Parathyroid adenoma (tissue), 2 donors: ENCODE results near the gene FUS.
"Not testable (repeated sequence)": the region's sequence is repeated elsewhere in the genome, so short reads cannot be mapped to it uniquely, and the experiment has no call there.

ENCODE experiments used
- H2AFZ ChIP-seq: fragments of 300-600 bp; sonication (generic); one replicate; pipeline ENCODE4 v1.7.0; 2017; ENCODE audit warnings: antibody characterized with exemption, mild to moderate bottlenecking
- H3K27ac ChIP-seq: fragments of 300-600 bp; sonication (generic); one replicate; pipeline ENCODE4 v1.7.0; 2017
- H3K27me3 ChIP-seq: fragments of 300-600 bp; sonication (generic); one replicate; pipeline ENCODE4 v1.7.0; 2017; ENCODE audit warnings: low read length; ENCODE audit not compliant: control insufficient read depth, insufficient read depth
- H3K36me3 ChIP-seq: fragments of 300-600 bp; sonication (generic); one replicate; pipeline ENCODE4 v1.7.0; 2017; ENCODE audit warnings: low read length; ENCODE audit not compliant: control insufficient read depth, insufficient read depth
- H3K4me1 ChIP-seq: fragments of 300-600 bp; sonication (generic); one replicate; pipeline ENCODE4 v1.7.0; 2017; ENCODE audit warnings: control low read depth
- H3K4me2 ChIP-seq: fragments of 300-600 bp; sonication (generic); one replicate; pipeline ENCODE4 v1.7.0; 2017; ENCODE audit warnings: low read length
- H3K4me3 ChIP-seq: fragments of 300-600 bp; sonication (generic); one replicate; pipeline ENCODE4 v1.7.0; 2017; ENCODE audit warnings: low read depth, low read length
- H3K79me2 ChIP-seq: fragments of 300-600 bp; sonication (generic); one replicate; pipeline ENCODE4 v1.7.0; 2017; ENCODE audit warnings: control low read depth
- H3K9ac ChIP-seq: fragments of 300-600 bp; sonication (generic); one replicate; pipeline ENCODE4 v1.7.0; 2017; ENCODE audit warnings: mild to moderate bottlenecking
- H3K9me3 ChIP-seq: fragments of 300-600 bp; sonication (generic); one replicate; pipeline ENCODE4 v1.7.0; 2017; ENCODE audit warnings: low read length; ENCODE audit not compliant: control insufficient read depth
- CTCF ChIP-seq: fragments of 300-600 bp; sonication (generic); IDR thresholded peaks from one replicate; pipeline ENCODE4 v1.7.0; 2017; ENCODE audit warnings: antibody characterized with exemption, mild to moderate bottlenecking
- donor health status: primary hyperparathyroidism.

Gene FUS

GRCh38 chr16:31148281-31148728 is 31.6 kb upstream of the FUS start:
- Histone ChIP-seq H3K9me3 (no peaks in the 10 kb centered on the region), H3K4me2 (peak overlapping the region; percentile 42), H3K79me2 (no peaks in the 10 kb centered on the region), H3K36me3 (no peaks in the 10 kb centered on the region), H3K4me1 (no peaks in the 10 kb centered on the region), H2AFZ (peak overlapping the region; percentile 83), H3K9ac (no peak overlapping the region), H3K27me3 (no peaks in the 10 kb centered on the region), H3K4me3 (no peak overlapping the region), H3K27ac (no peak overlapping the region)
- no peak for TF ChIP-seq CTCF

- Histone ChIP-seq H3K9ac (no peak overlapping the region), H3K9me3 (no peaks in the 10 kb centered on the region), H3K4me2 (no peak overlapping the region), H3K4me1 (no peaks in the 10 kb centered on the region), H3K79me2 (no peaks in the 10 kb centered on the region), H2AFZ (no peak overlapping the region), H3K27me3 (no peaks in the 10 kb centered on the region), H3K4me3 (no peak overlapping the region), H3K36me3 (no peaks in the 10 kb centered on the region), H3K27ac (no peak overlapping the region)
- TF ChIP-seq CTCF: no peak
Measured at GRCh38 chr16:31148896-31149295, 31.0 kb upstream of the FUS start.

GRCh38 chr16:31149332-31149731 is 30.6 kb upstream of the FUS start:
- no peak overlapping the region for H3K4me3 ChIP-seq
- H3K36me3 ChIP-seq: no peaks in the 10 kb centered on the region
- no peak overlapping the region for H3K27ac ChIP-seq
- no peaks in the 10 kb centered on the region for H3K27me3 ChIP-seq
- no peak overlapping the region for H3K9ac ChIP-seq
- H3K4me2 ChIP-seq: no peak overlapping the region
- H3K9me3 ChIP-seq: no peaks in the 10 kb centered on the region
- H3K4me1 ChIP-seq: no peaks in the 10 kb centered on the region
- no peaks in the 10 kb centered on the region for H3K79me2 ChIP-seq
- no peak overlapping the region for H2AFZ ChIP-seq
- no peak for TF ChIP-seq CTCF

DNA sequence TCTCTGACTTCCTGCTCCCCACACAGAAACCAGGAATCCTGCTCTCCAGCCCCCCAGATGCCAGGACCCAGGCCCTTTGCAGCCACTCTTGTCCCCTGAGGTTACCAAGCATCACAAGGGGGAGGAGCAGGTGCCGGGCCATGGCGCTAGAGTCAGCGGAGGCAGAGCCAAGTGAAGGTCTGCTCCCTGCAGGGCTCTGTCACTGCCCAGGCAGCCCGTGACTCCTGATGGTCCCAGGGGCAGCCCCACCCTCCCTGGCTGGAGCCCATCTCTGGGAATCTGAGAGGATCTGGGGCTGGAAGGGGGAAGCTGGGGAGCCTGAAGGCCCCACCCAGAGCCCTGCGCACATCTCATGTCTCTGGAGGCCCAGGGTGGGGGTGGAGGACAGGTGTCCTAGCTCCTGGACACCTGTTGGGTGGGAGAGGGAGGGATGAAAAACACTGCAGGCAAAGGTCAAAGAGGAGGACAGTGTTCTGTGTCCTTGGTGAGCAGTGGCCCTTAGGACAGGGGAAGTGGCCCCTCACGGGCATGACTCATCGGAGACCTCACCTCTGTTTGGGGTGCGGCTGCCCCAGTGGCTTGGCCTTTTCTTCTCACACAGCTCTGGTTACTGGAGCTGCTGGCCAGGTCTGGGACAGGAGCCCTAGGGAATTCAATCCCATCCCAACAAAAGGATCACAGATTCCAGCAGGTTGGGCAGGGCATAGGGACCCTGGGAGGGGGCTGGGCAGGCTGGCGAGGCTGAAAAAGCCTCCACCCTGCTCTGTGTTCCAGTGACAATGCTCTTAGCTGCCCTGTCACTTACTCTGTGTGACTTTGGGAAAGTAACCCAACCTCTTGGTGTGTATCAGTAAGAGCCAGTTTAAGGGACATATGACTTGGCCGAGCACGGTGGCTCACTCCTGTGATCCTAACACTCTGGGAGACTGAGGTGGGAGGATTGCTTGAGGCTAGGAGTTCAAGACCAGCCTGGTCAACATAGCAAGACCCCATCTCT is 29.7 kb upstream of the FUS start, which contains the start of gene PRSS36:
PRSS36 (minus strand) TSS at position 173 of the 997 bp plus-strand sequence; CDS start at position 142, 31 bp downstream.
- H3K79me2 ChIP-seq: no peaks in the 10 kb centered on the region
- no peak within 1 kb of the TSS for H2AFZ ChIP-seq
- H3K9me3 ChIP-seq: no peaks in the 10 kb centered on the region
- no peaks in the 10 kb centered on the region for H3K4me1 ChIP-seq
- H3K4me2 ChIP-seq: no peak within 1 kb of the TSS
- no peak within 1 kb of the TSS for H3K9ac ChIP-seq
- TF ChIP-seq CTCF: no peak
- no peaks in the 10 kb centered on the region for H3K36me3 ChIP-seq
- no peak within 1 kb of the TSS for H3K27ac ChIP-seq
- H3K4me3 ChIP-seq: no peak within 1 kb of the TSS
- no peaks in the 10 kb centered on the region for H3K27me3 ChIP-seq

- not testable (repeated sequence) for H3K9ac ChIP-seq, H3K27me3 ChIP-seq, H3K36me3 ChIP-seq, H3K27ac ChIP-seq, H3K4me1 ChIP-seq, H2AFZ ChIP-seq, H3K4me3 ChIP-seq, H3K9me3 ChIP-seq, H3K79me2 ChIP-seq, H3K4me2 ChIP-seq
Measured at GRCh38 chr16:31150976-31151375, 29.0 kb upstream of the FUS start.
